Epidermal melanocyte (primary cell): Measurements from ENCODE around the gene MYH8.

Source experiments
- DNase-seq: peaks from one replicate; pipeline ENCODE4 v3.0.0; 2011; ENCODE audit warnings: low spot score; ENCODE audit not compliant: insufficient read length

The MYH8 gene

GRCh38 chr17:10384175-10384574 lies 37.6 kb downstream of the MYH8 start:
- no peak for DNase-seq

DNA sequence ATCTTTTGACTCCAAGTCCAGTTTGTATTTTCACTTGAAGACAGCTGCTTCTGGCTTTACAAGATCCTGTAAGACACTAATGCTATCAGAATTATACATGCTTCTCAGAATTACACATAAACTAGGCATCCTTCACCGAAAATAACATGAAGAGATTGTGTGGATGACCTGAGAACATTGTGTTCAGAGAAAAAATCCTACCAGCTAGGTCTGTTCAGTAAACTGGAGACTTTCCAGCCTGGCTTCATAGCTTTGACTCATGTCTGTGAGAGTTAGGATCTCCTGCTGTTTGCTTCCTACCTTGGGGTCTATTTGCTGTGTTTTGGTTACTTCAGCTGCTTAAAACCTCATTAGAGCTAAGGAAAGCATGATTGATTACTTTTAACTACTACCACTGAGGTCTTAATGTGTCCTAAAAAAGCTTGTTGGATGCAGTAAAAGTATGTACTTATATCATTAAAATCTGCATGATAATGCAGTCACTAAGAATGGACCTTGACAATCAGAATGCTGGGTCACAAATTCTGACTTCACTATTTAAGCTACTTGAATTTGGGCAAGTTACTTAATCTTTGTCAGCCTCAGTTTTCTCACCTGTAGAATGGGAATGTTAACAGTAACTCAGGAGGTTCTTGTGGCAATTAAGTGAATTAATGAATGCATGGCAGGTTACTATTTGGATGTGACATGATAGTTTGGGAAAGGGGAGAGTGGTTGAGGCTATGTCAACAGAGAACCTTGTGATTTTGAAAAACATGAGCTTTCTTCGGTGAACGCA lies 40.9 kb downstream of the MYH8 start:
- no peak for DNase-seq

- no peak for DNase-seq
These were observed 48.8 kb downstream of the MYH8 start, which contains the start of gene MYH13 for GRCh38 chr17:10372906-10373305. TSS of gene MYH13 (minus strand) at chr17:10373006. CDS start at chr17:10364530, 8,476 bp downstream.

DNA sequence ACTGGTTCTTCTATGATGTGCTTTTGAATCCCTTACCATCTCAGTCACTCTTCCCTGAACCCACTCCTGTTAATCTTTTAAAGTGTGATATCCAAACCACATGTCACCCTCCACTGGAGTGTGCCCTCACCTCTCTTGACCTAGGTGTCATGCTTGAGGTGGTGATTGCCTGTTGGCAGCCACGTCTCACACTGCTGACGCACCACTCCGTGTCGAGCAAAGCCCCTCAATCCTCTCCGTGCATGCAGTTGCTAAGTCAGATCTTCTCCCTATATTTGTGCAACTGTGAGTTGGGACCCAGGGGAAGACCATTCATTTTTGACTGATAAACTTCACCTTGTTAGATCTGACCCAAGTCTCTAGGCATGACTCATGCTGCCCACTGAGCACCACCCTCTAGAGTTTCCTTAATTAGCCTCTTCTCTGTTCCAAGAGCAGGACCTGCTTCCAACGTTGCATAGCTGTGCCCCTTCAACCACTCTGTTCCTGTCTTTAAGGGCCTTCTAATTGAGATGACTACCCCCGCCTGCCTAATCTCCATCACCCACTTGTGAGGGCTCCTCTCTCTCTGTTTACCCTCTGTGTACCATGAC lies 51.6 kb downstream of the MYH8 start:
- no peak for DNase-seq

DNA sequence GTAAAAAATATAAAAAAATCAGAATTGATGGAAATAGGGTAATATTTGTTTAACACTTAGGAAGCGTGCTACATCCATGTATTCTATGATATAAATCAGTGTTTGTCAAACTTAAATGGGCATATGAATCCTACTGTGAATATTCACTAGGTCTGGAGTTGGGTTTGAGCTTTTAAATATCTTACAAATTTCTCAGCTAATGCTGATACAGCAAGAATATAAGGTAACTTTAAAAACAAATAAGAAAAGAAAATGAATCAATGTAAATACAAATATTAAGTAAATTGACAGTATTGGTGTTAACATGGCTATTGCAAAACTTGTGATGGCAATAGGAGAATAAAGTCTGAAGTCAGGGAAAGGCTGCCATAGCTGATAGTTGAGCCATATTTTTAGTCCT lies 52.5 kb downstream of the MYH8 start:
- DNase-seq = no peak

GRCh38 chr17:10368561-10368960 lies 53.2 kb downstream of the MYH8 start:
- no peak for DNase-seq

GRCh38 chr17:10360578-10360977 lies 61.2 kb downstream of the MYH8 start:
- DNase-seq = no peak

GRCh38 chr17:10357768-10358167 lies 64.0 kb downstream of the MYH8 start:
- no peak for DNase-seq

- DNase-seq = no peak
These were observed 67.1 kb downstream of the MYH8 start for GRCh38 chr17:10354651-10355050.

DNA sequence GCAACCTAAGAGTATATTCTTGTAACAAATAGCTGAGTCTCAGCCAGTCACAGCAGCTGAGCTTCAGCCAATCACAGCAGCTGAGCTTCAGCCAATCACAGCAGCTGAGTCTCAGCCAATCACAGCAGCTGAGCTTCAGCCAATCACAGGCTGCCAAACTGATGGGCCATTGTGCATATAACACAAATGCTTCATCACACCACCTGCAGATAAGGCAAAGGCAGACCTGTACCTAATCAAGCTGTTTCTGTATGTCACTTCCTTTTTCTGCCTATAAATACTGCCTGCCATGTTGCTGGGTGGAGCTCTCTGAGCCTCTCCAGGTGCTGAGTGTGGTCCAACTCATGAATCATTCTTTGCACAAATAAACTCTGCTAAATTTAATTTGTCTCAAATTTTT lies 68.9 kb downstream of the MYH8 start:
- no peak for DNase-seq

DNA sequence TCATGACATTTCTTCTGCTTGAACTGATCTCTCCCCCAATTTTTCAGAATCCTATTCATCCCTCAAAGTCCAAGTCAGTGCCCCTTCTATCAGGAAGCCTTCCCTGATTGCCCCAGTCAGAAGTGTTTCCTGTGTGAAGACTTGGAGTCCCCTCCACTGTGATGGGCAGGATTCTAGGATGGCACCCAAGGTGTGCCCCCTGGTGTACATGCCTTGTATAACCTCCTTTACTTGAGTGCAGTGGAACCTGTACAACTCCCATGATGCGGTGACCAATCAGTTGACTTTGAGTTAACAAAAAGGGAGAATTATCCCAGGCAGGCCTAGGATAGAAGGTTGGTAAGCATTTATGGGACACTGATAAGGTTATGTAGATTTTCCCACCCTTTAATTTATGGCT lies 72.3 kb downstream of the MYH8 start:
- no peak for DNase-seq

DNA sequence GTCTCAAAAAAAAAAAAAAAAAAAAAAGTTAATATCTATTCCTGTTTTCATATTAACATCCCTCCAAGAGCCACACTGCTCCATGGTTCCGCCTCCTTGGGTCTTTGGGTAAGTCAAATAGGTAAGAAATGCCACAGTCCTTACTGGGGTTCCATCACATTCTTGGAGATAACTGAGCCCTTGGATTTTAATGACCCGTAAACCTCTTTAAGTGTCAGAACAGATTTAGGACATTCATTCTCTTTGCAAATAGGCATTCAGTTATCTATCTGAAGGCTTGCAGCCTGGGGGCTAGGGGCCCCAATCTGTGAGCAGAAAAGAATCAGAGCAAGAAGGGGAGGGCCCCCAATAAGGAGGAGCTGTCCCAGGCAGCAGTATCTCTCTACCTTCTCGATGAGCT lies 76.9 kb downstream of the MYH8 start:
- no peak for DNase-seq
